Small intestine (tissue), 7 donors: Measurements from ENCODE around the gene NWD2. TPM values are rescaled to one million over a fixed set of nuclear protein-coding genes. Genes with fewer than 3 reads are reported as not detected.
A peak's percentile ranks its signal among the peaks of the same experiment; 100 is the strongest.

ENCODE experiments used
- DNase-seq, 2 donors: peaks; one replicate each; pipeline versions ENCODE4 v3.0.0 to v3.0.0-alpha.2; 2013
- FAIRE-seq: peaks from 2 replicates; lab custom pipeline; 2012; peaks lifted over from hg19 to GRCh38; lab: Jason Lieb, UNC
- H3K27ac ChIP-seq, 3 donors: one replicate each; pipeline ENCODE4 v1.5.1; 2013; ENCODE audit warnings: low read length in 2 of 3, mild to moderate bottlenecking in 2 of 3, control low read depth in 1 of 3, inconsistent platforms in 1 of 3, low read depth in 1 of 3, moderate library complexity in 1 of 3
- H3K27me3 ChIP-seq, 3 donors: one replicate each; pipeline ENCODE4 v1.6.1; 2013; ENCODE audit warnings: low read length in 3 of 3, inconsistent platforms in 1 of 3; ENCODE audit not compliant: control insufficient read depth in 3 of 3, insufficient read depth in 3 of 3
- H3K36me3 ChIP-seq, 3 donors: one replicate each; pipeline ENCODE4 v1.6.1; 2013; ENCODE audit warnings: low read length in 3 of 3, inconsistent platforms in 1 of 3, low read depth in 1 of 3, mild to moderate bottlenecking in 1 of 3, moderate library complexity in 1 of 3; ENCODE audit not compliant: control insufficient read depth in 3 of 3, insufficient read depth in 2 of 3
- H3K4me1 ChIP-seq, 3 donors: one replicate each; pipeline ENCODE4 v1.6.1; 2013; ENCODE audit warnings: low read length in 2 of 3, inconsistent platforms in 1 of 3, low read depth in 1 of 3, mild to moderate bottlenecking in 1 of 3, moderate library complexity in 1 of 3; ENCODE audit not compliant: control insufficient read depth in 3 of 3, insufficient read depth in 2 of 3
- H3K4me3 ChIP-seq, 3 donors: one replicate each; pipeline ENCODE4 v1.5.1; 2013; ENCODE audit warnings: low read length in 3 of 3, control low read depth in 1 of 3, inconsistent platforms in 1 of 3, low read depth in 1 of 3, mild to moderate bottlenecking in 1 of 3, moderate library complexity in 1 of 3
- H3K9me3 ChIP-seq, 2 donors: one replicate each; pipeline ENCODE4 v1.6.1; 2013; ENCODE audit warnings: low read depth in 1 of 2, low read length in 1 of 2; ENCODE audit not compliant: control insufficient read depth in 2 of 2, insufficient read depth in 1 of 2
- WGBS, 3 donors: extraction: QIAGEN DNeasy Blood & Tissue Kit; methylation state at CpG; one replicate each; pipeline ENCODE4 v1.1.7; 2013; 5-methylcytosine and 5-hydroxymethylcytosine counted together
- polyA plus RNA-seq, 4 donors: library from polyadenylated mRNA; stranded (reverse) in 3 of 4; unstranded in 1 of 4; fragments of 200-250 nt in 3 of 4; fragments of 120-200 nt in 1 of 4; gene quantifications; one replicate each; pipeline versions ENCODE4 v1.2.1 to v1.2.3, GENCODE V29; 2013
- donor health status: healthy with polysubstance abuse.
- donor health status: control.
- donor health status: control.
- donor health status: Bipolar disorder and iron deficiency.
- donor health status: healthy.

Gene NWD2
- polyA plus RNA-seq, 4 donors = under 0.01 to 0.15 (median 0.01) TPM; not detected in 1

DNA sequence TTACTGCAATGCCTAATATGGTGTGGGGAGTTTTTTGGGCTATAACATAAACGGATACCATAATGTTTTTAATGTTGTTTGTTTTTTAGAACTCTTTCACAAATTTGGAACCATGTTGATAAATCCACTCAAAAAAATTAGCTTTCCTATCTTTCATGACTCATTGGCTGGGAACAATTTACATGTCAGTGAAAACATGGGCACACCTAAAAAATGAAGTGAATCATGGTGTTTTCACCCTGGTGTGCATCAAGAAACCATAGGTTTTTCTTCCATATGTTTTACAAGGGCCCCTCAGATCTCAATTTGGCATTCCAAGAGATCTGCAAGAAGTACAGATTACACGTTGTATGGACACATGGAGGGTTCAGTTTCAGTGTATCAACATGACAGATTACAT, 207.1 kb downstream of the NWD2 start:
- Histone ChIP-seq H3K9me3 (no peaks in the 10 kb centered on the region), H3K27ac (no peak overlapping the region), H3K27me3 (peaks cover 0 to 9% (median 2%) of the 10 kb centered on the region in 3 donors), H3K4me1 (peaks cover 0 to 11% (median 0%) of the 10 kb centered on the region in 3 donors), H3K36me3 (no peaks in the 10 kb centered on the region), H3K4me3 (no peak overlapping the region)
- DNase-seq (no peak), FAIRE-seq (no peak)
- 80 to 81% (median 81%) methylated on average over 2 of the region's 2 CpGs for WGBS, 3 donors

DNA sequence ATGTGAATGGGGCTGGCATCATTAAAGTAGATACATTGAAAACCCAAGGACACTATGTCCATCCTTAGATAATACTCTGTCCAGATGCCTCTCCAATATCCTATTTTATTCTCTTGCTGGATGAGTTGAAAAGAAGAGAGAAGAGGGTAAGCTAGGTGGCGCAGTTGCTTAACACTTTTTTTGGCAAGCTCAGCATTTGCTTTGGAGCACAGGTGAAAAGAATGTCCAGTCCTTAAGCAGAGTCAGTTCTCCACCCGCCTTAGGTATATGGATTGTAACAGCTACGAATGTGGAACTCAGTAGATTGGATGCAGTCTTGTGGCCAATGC, 208.4 kb downstream of the NWD2 start:
- Histone ChIP-seq H3K27me3 (peaks cover 0 to 9% (median 2%) of the 10 kb centered on the region in 3 donors), H3K27ac (peak overlapping the region; percentile 61 to 94 (median 76)), H3K9me3 (no peaks in the 10 kb centered on the region), H3K4me3 (peak overlapping the region in 2 of 3 donors; percentile 57 to 61), H3K4me1 (peaks cover 0 to 15% (median 0%) of the 10 kb centered on the region in 3 donors), H3K36me3 (no peaks in the 10 kb centered on the region)
- FAIRE-seq (no peak), DNase-seq (peak in 1 of 2 donors; percentile 94)
- WGBS, 3 donors = 0 to 3% (median 0%) methylated on average over 3 of the region's 3 CpGs

DNA sequence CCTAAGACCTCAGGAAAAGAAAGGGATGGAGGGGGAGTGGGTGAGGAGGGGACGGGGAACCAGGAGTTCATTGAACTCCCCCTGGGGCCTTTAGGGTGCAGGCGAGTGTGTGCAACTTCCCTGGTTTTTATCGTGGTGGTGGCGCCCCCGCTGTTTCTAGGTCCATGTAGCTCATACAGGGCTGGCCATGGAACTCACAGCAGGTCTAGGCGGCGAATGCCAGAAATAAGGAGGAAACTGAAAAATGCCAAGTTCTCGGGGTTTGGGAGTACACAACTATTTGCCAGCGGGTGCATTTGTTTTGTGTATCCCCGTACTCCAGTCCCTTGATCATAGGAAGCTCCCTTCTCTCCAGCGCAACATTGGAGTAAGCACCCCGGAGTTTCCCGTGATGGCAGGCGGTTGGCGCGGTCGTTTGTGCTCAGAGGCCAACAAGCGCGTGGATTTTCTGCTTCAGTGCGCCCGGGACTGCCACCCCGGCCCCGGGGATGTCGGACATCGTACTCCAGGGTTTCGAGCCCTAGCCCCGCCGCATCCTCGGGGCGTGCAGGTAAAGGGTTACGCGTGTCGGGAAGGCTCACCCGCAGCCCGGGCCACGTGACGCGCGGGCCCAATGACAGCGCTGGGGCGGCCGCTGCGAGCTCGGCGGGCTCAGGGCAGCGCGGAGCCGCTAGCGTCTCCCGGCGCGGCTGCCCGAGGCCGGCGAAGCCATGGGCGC, 208.9 kb downstream of the NWD2 start:
- peaks cover 0 to 15% (median 0%) of the 10 kb centered on the region in 3 donors for H3K4me1 ChIP-seq
- peak overlapping the region; percentile 28 to 61 (median 57) for H3K4me3 ChIP-seq
- H3K9me3 ChIP-seq = peaks cover 0 to 2% of the 10 kb centered on the region in 2 donors
- peak; percentile 85 to 93 for DNase-seq
- H3K27ac ChIP-seq = peak overlapping the region; percentile 61 to 94 (median 76)
- H3K36me3 ChIP-seq = peaks cover 0 to 2% (median 1%) of the 10 kb centered on the region in 3 donors
- 1 to 2% (median 1%) methylated on average over 50 to 56 of the region's 56 CpGs for WGBS, 3 donors
- peaks cover 0 to 9% (median 2%) of the 10 kb centered on the region in 3 donors for H3K27me3 ChIP-seq
- no peak for FAIRE-seq

DNA sequence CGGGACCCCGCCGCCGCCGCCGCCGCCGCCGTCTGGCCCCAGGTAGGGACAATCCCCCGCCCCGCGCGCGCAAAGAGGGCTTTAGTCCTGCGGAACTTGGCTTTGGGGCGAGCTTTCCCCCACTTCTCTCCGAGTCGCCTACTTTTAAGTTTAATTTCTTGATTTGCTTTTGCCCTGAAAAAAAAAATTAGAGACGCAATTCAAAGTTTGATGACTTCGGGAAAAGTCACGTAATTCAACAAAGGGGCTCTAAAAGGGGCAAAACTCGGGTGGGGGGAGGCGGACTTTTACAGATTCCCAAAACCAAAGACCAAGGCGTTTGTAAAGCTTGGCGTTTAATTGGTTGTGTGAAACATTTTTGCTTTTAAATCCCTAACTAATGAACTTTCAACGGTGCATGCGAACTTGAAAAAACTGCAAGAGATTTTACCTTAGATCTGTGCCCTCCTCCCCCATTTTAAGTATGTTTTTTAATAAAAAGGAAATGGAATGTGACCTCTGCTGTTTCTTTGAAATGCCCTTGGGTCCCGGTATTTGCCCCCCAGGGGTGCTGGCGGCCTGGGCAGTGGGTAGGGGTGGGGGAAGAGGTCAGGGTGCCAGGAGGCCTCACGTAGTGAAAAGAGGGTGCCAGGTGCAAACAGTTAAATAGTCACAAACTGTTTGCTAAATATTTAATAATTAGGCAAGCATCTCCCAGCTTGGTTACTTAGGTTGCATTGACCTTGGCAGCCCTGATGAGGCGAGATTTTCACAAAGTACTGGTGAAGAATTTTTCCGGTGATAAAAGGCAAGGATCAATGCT, 209.7 kb downstream of the NWD2 start:
- WGBS, 3 donors = 2 to 4% (median 3%) methylated on average over 25 to 32 of the region's 32 CpGs
- peaks cover 0 to 5% (median 2%) of the 10 kb centered on the region in 3 donors for H3K36me3 ChIP-seq
- peak overlapping the region in 2 of 3 donors; percentile 76 to 93 for H3K27ac ChIP-seq
- peak overlapping the region; percentile 28 to 61 (median 56) for H3K4me3 ChIP-seq
- H3K9me3 ChIP-seq = peaks cover 0 to 4% of the 10 kb centered on the region in 2 donors
- no peak for FAIRE-seq
- H3K27me3 ChIP-seq = peaks cover 0 to 9% (median 2%) of the 10 kb centered on the region in 3 donors
- H3K4me1 ChIP-seq = peaks cover 0 to 15% (median 0%) of the 10 kb centered on the region in 3 donors
- DNase-seq = peak in 1 of 2 donors; percentile 25

DNA sequence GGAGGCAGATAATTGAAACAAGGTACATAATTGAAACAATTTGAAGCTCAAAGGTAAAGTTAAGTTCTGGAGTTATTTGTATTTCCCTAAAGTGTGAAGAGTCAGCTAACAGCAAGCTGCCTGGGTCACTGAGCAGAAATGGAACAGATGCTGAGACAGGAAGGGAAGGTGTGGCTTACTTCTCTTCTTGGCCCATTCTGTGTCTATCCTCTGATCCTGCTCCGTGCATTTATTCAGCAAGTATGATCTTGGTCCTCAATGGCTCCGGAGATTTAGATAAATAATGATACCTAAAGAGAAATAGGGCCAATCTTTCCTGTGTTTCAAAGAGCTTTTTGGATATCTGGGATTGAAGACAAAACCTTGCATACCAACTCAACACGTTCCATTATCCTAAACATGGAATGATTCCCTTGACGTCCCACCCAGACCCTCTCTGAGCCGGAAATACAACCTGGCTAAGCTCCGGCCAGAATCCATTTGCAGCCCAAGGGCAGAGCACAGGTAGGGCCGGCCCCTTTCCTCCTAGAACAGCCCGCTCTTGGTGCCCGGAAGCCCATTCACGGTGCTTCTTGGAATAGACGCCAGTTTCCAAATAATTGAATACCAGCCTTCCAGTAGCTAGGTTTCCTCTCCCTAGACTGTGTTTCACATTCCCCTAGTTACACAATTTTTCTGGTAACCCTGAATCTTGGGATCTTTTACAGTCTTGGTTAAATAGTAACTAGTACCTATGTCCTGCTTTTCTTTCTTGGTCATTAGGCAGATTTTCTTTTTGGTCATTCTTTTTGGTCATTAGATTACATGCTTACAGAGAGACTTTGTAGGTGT, 211.0 kb downstream of the NWD2 start:
- peaks cover 0 to 15% (median 0%) of the 10 kb centered on the region in 3 donors for H3K4me1 ChIP-seq
- FAIRE-seq (no peak), DNase-seq (peak; percentile 47 to 81)
- peak overlapping the region in 2 of 3 donors; percentile 56 to 61 for H3K4me3 ChIP-seq
- peak overlapping the region; percentile 49 to 93 (median 63) for H3K27ac ChIP-seq
- WGBS, 3 donors = 14 to 65% (median 39%) methylated on average over 11 of the region's 11 CpGs
- peaks cover 0 to 4% of the 10 kb centered on the region in 2 donors for H3K9me3 ChIP-seq
- peaks cover 0 to 11% (median 2%) of the 10 kb centered on the region in 3 donors for H3K27me3 ChIP-seq
- peaks cover 0 to 5% (median 2%) of the 10 kb centered on the region in 3 donors for H3K36me3 ChIP-seq

DNA sequence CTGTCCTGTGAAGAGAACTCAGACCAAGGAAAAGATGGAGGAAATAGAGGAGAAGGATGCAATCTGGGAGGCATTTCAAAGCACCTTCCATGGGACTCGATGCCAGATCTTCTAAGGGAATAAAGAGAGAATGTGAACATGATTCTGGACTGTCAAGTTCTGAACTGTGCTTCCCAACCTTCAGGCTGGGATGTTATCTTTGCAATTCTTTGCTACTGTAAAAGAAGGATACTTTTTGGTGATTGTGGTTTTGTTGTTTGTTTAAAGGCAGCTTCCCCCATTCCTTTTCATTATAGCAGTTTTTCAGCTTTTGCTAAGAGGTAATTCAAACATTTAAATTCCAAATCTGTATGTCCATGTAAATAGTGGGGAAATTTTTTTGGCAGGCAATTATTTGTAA, 217.3 kb downstream of the NWD2 start:
- FAIRE-seq (no peak), DNase-seq (no peak)
- H3K9me3 ChIP-seq = peaks cover 0 to 4% of the 10 kb centered on the region in 2 donors
- H3K27me3 ChIP-seq = peaks cover 0 to 2% (median 0%) of the 10 kb centered on the region in 3 donors
- peaks cover 5 to 36% (median 6%) of the 10 kb centered on the region in 3 donors for H3K4me1 ChIP-seq
- no peak overlapping the region for H3K4me3 ChIP-seq
- H3K36me3 ChIP-seq = peaks cover 0 to 5% (median 2%) of the 10 kb centered on the region in 3 donors
- WGBS, 3 donors = 59 to 88% (median 64%) methylated on average over 1 of the region's 1 CpG
- H3K27ac ChIP-seq = no peak overlapping the region

DNA sequence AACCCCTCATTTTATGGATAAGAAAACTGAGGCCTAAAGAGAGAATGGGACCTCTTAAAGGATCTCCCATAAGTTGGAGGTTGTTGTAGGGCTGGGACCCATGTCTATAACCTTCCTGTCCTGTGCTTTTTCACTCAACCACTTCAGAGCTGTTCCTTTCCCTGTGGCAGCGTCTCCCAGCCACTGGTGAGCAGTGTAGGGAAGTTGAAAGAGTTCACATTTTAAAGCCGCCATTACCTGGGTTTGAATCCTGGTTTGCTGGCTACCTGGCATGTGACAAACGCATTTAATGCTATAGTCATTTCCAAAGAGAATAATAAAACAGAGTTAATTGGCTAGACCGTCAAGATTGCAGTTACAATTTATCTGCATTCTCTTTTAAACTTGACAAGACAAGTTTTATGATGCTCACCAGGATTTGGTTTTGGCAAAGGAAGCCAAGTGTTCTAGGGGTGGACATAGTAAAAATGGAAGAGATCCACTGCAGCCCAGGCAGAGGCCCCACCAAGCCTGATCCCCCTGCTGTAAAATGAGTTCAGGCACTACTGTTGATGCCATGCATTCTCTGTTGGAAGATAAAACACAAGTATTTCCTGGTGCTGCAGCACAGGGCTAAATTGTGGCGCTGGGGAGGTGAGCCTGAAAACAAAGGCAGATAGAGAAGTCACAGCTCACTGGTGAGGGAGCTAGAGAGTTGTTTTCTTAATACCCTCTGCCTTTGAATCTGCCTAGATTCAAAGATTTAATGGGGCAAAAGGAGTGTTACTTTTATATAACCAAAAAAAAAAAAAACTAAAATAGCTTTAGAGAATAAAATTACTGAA, 218.7 kb downstream of the NWD2 start:
- peaks cover 5 to 36% (median 6%) of the 10 kb centered on the region in 3 donors for H3K4me1 ChIP-seq
- peaks cover 0 to 4% of the 10 kb centered on the region in 2 donors for H3K9me3 ChIP-seq
- H3K36me3 ChIP-seq = peaks cover 0 to 5% (median 2%) of the 10 kb centered on the region in 3 donors
- DNase-seq (peak; percentile 46 to 61), FAIRE-seq (no peak)
- no peak overlapping the region for H3K4me3 ChIP-seq
- peaks cover 0 to 2% (median 0%) of the 10 kb centered on the region in 3 donors for H3K27me3 ChIP-seq
- peak overlapping the region in 2 of 3 donors; percentile 47 to 80 for H3K27ac ChIP-seq
- WGBS, 3 donors = 28 to 65% (median 40%) methylated on average over 5 of the region's 5 CpGs
